HG03342 (cell line): ENCODE results near the gene TBC1D10A.
A peak's percentile ranks its signal among the peaks of the same experiment; 100 is the strongest.

Source experiments
- ATAC-seq: cut with Tn5 transposase; IDR thresholded peaks from one replicate; pipeline ENCODE4 v1.9.1; 2021; ENCODE audit warnings: mild to moderate bottlenecking, moderate library complexity; ENCODE audit not compliant: unreplicated experiment

The TBC1D10A gene

DNA sequence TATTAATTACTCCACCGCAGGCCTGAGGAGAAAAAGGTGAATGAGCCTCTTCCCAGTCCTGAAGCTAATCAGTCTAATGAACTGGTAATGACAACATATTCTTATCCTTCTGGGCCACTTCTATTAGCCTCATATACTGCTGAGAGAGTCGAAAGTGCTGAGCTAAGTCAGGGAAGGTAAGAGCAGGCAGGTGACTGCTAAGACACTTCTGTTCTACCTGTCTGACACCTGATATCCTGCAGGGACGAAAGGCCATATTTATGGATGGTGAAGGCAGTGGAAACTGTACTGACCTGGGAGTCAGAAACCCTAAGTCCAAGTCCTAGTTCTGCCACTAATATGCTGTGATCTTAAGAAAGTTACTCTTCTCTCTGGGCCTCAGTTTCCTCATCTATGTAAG lies 3.5 kb downstream of the TBC1D10A start:
- no peak for ATAC-seq

DNA sequence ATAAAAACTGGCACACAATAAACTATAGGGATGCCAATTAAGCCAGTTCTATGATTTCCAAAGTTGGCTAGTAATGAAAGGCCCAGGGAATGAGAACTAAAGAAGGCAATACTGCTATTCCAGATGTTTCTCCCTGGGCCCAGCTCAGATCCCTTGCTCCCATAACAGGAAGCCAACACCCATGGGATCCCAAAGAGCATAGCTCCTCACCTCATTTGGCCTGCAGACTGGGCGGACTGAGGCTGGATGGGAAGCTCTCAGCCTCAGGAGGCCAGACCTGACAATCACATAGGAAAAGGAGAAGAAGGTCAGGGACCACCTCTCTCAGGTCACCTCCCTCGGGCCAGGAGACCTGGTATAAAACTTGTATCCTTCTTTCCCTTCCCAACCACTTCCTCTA lies 5.3 kb downstream of the TBC1D10A start:
- no peak for ATAC-seq

DNA sequence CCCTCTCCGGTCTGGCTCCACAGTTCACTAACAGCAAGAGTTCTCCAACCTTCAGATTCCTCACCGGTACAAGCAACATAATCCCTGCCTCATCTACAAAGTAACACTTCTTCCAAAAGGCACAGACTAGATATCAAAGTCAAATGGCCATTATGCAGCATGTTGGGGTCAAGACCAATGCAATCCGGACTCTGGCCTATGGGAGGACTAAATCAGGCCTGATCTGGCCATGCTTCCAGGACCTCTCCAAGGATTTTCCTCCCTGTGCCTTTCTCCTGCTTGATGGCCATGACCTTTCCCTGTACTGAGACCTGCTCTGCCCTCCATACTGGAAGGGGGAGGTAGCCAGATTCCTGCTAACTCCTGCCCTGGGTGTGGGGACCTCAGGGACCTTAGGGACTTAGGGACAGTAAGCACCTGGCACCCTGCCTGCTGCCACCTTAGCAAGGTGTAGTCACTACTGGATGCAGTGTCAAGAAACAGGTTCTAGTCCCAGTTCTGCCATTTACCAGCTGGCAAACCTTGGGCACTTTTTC lies 6.7 kb downstream of the TBC1D10A start:
- ATAC-seq: no peak

DNA sequence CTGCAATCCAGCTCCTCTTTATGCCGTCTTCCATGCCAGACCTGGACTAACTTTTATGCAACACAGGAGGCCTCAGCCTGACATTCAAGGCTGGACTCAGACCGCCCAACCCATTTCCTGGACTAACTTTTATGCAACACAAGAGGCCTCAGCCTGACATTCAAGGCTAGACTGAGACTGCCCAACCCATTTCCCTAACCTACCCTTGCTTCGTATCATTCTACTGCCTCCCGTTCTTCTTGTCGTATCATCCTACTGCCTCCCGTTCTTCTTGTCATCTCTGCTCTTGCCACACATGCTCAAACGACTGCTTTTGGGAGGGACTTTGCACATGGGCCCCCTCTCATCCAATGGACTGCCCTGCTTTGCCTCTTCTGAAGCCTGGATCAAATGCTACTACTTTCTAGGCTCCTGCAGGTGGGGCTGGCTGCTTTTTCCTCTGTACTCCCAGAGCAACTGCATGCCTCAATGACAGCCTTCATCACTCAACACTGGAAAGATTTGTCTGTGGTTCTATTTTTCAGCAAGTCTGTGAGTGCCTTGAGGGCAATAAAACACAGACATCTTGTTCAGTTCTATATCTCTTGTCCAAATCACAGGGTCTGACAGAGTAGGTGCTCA lies 7.8 kb downstream of the TBC1D10A start:
- no peak for ATAC-seq

DNA sequence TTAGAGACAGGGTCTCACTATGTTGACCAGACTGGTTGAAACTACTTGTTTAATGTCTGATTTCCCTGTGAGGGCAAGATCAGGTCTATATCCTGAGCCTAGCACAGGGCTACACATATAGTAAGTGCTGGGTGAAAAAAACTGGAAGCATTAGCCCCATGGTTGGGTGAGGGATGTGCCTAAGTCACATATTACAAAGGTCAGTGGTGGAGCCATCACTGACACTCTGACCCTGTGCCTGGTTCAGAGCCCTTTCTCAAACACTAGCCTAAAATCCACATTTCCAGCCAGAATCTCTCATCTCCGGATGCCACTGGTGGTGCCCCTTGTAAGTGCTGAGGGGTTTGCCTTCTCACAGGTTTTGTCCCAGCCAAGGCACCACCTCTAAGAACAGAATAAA lies 9.0 kb downstream of the TBC1D10A start:
- no peak for ATAC-seq

DNA sequence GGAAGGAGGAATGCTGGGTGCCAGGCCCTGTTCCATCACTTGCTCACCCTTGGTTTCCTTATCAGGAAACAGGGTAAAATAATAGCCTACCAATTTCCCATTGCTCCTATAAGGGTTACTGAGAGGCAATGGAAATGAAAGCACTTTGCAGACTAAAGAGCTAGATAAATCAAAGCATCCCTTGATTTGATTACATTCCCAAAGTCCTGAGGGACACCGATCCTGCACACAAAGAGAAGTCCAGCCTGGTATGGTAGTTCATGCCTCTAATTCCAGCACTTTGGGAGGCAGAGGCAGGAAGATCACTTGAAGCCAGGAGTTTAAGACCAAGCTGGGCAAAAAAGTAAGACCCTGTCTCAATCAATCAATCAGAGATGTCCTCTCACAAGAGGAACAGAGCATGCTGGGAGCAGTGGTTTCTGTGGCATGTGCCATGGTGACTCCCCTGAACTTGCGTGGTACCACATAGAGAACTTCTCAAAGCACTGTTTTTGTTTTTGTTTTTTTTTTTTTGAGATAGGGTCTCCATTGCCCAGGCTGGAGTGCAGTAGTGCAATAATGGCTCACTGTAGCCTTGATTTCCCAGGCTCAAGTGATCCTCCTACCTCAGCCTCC lies 10.7 kb downstream of the TBC1D10A start:
- no peak for ATAC-seq

DNA sequence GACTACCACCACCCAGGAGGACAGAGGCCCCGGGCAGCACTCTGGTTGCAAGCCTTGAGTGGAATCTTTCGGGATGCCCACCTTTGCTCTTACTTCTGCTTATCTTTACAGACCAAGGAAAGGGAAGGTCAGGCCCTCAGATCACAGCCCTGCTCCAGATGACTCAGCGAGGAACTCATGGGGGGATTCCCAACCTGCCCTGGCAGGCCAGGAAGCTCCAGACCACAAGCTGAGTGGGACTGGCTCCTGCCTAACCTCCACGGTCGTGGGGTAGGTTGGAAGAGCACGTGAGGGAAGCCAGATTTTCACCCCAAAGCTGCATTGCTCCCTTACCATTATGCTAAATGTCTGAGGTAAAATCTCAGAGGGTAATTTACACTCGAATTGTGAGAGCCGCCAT lies 11.8 kb downstream of the TBC1D10A start:
- no peak for ATAC-seq

DNA sequence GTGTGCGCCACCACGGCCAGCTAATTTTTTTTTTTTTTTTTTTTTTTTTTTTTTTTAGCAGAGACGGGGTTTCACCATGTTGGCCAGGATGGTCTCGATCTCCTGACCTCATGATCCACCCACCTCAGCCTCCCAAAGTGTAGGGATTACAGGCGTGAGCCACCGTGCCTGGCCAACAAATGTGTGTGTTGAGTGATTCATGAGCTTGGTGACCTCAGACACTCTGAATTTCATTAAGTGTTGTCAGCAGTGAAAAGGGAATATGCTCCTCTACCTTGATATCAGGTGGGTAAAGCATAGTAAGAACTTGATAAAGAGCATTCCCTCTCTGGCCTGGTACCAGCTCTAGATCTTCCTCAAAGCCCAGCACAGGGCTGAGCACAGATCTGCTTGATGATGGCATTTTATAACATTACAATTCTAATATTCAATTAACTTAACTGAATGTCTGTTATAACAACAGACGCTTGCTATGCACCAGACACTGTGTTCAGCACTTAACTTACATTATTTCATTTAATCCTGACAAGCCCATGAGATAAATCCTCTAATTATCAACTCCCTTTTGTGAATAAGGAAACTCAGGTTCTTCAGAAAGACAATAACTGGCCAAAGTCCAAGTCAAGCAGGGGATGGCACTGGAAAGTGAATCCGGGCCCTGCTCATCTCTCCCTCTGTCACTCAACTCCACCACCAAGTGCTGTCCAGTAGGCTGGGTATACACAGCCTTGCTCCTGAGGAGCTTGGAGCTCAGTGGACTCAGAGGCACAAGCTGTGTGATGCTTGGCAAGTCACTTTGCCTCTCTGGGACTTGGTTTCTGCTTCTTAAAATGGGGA lies 13.0 kb downstream of the TBC1D10A start:
- ATAC-seq: no peak

DNA sequence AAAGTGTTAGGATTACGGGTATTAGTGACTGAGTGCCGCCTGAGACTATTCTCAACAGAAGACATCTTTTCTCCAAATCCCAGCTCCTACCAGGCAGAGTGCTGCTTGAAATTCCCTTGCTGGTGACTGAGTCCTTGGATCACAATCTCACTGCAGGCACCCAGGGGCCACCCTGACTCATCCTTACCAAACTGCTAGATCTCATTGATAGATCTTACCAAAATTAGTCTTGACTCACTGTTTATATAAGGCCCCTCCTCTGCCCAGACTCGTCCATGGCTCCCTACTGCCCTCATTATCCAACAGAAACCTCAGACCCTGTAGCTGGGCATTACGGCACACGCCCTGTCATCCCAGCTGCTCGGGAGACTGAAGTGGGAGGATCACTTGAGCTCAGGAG lies 14.7 kb downstream of the TBC1D10A start:
- no peak for ATAC-seq

DNA sequence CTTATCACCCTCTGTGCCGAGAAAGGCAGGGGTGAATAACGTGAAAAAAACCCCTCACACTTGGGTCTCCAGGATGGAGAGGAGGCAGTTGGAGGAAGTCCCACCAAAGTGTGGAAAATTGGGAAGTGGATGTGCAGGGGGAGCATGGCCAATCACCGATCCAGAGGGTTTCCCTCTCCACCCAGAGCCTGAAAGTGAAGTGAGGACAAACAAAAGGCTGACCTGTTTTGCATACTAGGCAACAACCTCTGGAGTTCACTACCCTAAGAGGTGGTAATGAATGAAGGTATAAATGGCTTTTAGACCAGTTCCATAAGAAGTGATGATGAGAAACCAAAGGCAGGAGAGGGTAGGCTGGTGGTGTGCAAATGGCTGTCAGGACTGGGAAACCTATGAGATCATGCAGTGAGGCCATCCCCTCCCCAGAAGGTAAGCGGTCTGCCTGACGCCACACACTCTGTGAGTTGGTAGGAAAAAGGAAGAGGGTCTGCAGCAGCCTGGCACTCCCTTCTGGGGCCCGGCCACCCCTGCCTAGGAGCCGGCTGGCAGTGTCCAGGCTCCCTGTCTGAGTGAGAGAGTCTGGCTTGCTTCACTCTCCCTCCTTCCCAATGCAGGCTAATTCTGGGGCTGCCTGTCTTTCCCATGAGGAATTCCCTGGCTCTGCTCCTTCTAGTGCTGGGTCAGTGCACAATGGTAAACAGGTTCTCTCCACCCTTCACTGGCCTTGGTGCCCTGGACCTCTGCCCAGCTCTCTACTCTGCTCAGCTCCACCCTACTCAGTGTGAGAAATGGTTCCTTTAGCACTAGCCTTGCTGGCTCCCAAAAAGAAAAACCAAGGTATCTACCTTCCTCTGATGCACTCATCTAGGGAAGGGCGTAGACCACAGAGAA lies 15.6 kb downstream of the TBC1D10A start:
- ATAC-seq: no peak

DNA sequence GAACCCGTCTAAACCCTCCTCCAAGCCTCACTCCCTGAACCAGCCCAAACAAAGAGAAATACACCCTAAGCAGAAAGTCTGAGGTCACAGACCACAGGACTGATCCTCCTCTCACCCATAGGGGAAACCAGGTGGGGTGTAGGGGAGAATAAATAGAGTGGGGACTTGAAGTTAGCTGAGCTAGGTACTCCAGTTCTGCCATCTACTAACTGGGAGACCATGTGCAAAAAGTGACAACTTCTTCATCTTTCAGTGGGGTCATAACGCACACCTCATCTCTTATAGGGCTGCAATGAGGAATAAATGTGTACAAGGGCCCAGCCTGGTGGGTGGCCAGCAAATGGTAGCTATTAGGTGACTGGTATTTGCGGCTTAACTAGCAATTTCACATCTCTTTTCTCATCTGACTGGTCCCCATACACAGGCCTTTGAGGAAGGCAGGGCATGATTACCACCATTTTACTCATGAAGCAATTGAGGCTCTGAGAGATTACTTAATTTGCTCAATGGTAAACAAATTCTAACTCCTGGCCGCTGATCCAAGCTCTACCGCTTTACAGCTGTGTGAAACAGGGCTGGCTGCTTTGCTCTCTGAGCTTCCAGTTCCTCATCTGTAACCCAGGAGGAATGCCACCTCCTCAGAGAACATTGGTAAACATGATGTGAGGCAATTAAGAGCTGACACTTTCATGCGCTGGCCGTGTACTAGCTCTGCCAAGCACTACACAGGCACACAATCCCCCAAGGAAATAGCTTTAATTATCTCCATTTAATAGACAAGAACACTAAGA lies 16.6 kb downstream of the TBC1D10A start:
- ATAC-seq: peak; percentile 39

DNA sequence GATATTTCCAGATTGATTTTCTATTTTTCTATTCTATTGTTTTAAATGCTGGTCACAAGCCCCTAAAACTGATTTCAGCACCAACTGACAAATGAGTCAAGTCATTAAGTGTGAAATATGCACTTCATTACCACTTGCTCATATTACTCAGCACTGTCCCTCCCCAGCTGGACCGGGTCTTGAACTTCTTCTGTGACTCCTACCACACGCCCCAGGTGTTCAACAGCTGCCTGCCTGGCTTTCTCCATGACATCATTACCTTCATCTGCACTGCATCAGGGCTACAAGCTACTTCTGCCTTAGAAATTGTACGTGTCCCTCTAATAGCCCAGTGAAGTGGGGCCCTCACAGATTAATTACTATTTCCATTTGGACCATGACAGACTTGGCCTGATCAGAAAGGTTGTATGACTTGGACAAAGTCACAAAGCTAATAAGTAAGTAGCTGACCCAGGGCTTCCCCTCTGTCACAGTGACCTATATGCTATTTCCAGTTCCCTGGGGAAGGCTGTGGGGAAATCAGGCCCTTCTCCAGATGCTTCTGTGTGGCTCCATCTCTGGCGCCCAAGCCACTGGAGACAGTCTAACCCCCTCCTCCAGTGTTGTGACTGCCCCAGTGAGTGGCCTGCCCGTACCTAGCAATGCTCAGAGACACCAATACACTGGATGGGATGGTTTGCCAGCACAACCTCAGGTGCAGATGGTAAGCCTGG lies 18.1 kb downstream of the TBC1D10A start:
- no peak for ATAC-seq

DNA sequence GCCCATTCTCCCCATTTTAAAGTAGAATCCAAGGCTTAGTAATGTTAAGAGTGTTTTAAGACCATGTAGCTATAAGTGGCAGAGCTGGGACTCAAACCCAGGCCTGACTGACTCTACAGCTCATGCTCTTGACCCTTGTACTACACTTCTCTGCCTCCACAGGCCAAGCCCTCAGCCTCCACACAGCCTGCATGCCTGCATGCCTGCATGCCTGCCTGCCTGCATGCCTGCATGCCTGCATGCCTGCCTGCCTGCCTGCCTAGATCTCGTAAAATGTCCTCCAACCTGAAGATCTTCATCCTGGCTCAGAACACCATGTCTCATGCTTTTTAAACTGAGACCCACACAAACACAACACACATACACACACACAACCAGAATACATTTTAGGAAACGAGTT lies 18.6 kb downstream of the TBC1D10A start:
- ATAC-seq: no peak

DNA sequence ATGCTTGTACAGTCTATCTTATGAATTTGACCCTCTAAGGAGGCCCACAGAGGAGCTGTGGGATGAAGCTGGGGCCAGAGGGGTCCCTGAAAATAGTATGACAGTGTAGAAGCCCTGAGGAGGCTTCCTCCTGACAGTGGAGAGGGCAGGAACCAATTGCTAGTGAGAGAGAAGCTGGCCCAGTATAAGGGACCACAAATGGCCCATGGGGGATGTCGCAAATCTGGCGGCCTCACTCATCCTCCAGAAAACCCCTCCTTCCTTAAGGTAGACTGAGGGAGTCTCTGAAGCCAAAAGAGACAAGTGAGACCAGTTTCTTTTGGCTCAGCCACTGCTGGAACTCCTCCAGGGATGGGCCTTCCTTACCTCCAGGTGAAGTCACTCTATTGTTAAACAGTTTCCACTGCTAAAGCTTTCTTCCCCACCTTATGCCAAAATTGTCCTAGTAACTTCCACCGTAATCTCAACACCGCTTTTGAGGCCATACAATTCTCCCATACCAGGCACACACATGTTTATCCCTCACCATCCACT lies 19.6 kb downstream of the TBC1D10A start:
- no peak for ATAC-seq

DNA sequence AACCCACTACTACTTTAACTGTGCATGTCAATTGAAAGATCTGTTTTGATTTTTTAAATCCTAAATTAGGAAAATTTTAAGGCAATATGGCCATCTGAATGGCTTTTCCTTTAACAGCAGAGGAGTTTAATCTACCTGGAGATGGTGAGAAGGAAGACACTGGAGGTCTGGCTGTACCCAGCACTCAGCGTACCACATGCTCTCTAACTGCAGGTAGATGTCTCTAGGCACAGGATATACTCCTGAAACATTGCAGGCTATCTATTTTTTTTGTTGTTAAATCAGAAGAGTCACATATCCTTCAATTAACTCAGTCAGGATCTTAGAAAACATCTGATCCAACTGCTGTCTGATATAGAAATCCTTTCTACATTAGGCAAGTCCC lies 20.1 kb downstream of the TBC1D10A start:
- no peak for ATAC-seq

DNA sequence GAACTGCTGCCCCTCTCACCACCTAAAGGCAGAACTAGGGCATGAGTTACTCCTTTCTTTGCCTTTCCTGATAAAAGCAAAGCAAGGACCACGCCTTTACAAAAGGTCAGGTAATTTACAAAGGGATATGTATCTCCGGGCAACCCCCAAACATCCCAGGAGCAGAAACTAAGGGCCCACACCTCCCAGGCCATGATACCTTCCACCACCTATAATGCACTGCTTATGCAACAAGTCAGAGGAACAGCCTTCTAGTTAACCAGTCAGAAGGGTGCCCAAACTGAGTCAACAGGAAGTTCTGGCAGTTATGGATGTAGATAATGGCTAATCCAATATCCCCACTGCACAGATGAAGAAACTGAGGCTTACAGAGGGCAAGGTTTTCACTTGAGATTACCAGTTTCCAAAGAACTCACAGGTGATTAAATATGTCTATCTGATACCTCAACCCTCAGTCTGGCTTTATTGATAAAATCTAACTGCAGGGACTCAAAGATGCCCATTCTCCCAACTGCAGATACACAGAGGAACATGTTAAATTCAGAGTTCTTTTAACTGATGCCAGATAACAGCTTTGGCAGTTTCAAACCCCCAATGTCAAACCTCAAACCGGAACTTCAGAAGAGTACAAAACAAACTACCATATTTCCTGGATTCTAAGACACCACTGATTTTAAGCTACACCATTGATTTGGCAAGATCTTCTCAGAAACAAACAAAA lies 20.7 kb downstream of the TBC1D10A start:
- ATAC-seq: no peak

DNA sequence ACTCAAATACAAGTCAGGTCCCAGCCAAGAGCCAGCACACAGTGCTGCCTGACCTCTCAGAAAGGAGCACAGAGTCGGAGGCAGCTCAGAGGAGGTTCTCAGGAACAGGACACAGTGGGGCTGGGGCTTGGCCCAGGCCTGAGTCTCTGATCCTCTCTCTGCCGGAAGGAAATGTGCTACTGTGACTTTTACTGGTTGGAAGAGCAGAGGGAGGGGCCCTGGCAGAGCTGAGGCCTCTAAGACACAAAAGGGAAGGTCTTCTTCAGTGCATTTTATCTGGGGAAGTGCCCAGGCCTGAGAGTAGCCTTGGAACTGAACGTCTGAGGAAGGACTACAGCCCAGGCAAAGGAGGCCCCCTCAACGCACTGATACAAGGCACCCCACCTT lies 21.2 kb downstream of the TBC1D10A start:
- ATAC-seq: peak; percentile 38

DNA sequence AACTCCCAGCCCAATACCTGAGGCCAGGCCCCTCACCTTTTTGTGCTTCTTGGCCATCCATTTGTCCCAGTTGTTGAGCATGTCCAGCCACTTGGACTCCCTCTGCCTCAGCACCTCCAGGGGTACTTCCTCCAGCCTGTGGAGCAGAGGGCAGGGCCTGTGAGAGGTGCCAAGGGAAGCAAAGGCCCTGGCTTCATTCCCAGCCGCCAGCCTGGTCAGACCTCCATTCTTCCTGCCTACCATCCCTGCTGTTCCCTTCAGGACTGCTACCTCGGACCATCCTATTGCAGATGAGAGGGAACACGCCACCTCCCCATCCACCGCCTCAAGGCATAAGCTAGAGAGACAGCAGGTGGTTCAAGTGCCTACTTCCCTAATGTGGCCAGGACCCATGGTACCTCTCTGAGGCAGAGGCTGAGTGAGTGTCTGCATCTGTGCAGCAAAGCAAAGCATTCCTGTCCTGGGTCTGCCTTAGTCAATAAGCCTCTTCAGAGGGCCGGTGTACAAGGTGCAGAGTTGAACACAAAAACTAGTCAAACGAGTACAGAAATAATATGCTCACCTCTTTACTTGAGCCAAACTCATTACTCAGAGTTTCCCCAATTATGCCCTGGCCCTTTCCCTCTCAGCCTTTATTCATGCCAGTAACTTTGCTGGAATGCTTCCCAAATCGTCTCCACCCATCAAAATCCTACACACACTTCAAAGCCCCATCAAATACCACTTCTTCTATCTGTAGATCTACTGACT lies 22.1 kb downstream of the TBC1D10A start:
- ATAC-seq: no peak
